Fibroblast of pulmonary artery (primary cell): ENCODE measurements around the gene GAL3ST1.
"Not testable (repeated sequence)": the region's sequence is repeated elsewhere in the genome, so short reads cannot be mapped to it uniquely, and the experiment has no call there.

ENCODE experiments used
- DNase-seq: peaks from one replicate; pipeline ENCODE4 v3.0.0-alpha.2; 2010; ENCODE audit warnings: low read depth
- H3K4me3 ChIP-seq: replicated peaks from 2 replicates; pipeline ENCODE4 v1.5.1; 2011; ENCODE audit warnings: low read depth, mild to moderate bottlenecking, control low read depth, low read length, moderate library complexity
- CTCF ChIP-seq: IDR thresholded peaks from 2 replicates; pipeline ENCODE4 v1.5.1; 2011; ENCODE audit warnings: mild to moderate bottlenecking, control low read depth, low read length, inconsistent platforms; ENCODE audit errors: missing control alignments

Gene GAL3ST1

GRCh38 chr22:30557243-30557642 is 17.2 kb downstream of the GAL3ST1 start:
- H3K4me3 ChIP-seq, result no peak overlapping the region
- no peak for DNase-seq
- TF ChIP-seq CTCF, result no peak

- no peak overlapping the region for H3K4me3 ChIP-seq
- no peak for TF ChIP-seq CTCF
- DNase-seq, result no peak
These were observed 18.1 kb downstream of the GAL3ST1 start for GRCh38 chr22:30556388-30556787.

- no peak overlapping the region for H3K4me3 ChIP-seq
- DNase-seq, result no peak
- TF ChIP-seq CTCF, result no peak
These were observed 18.9 kb downstream of the GAL3ST1 start for GRCh38 chr22:30555282-30556210.

- no peak overlapping the region for H3K4me3 ChIP-seq
- no peak for DNase-seq
- TF ChIP-seq CTCF, result no peak
These were observed 20.5 kb downstream of the GAL3ST1 start for GRCh38 chr22:30553971-30554370.

GRCh38 chr22:30552719-30553118 is 21.7 kb downstream of the GAL3ST1 start:
- no peak overlapping the region for H3K4me3 ChIP-seq
- TF ChIP-seq CTCF, result no peak
- DNase-seq, result no peak

GRCh38 chr22:30551813-30552212 is 22.7 kb downstream of the GAL3ST1 start:
- DNase-seq, H3K4me3 ChIP-seq: not testable (repeated sequence)

- no peak for DNase-seq
- H3K4me3 ChIP-seq, result no peak overlapping the region
- TF ChIP-seq CTCF, result no peak
These were observed 27.3 kb downstream of the GAL3ST1 start for GRCh38 chr22:30547188-30547587.
